Heart left ventricle (tissue), 13 donors: ENCODE measurements around the gene MITF.

Experiments
- POLR2A ChIP-seq, 2 donors: fragments of 450-650 bp; IDR thresholded peaks; one replicate each; pipeline ENCODE4 v1.6.1; 2017; ENCODE audit warnings: antibody characterized with exemption in 2 of 2, mild to moderate bottlenecking in 2 of 2, moderate library complexity in 2 of 2
- TF ChIP-seq, protein P1 (sequence below), 12 donors: fragments of 200-600 bp; sonication (generic) in 4 of 12; IDR thresholded peaks; one replicate each; pipeline versions ENCODE4 v1.5.0 to v1.8.0; 2018 to 2022; ENCODE audit warnings: antibody characterized with exemption in 12 of 12, mild to moderate bottlenecking in 5 of 12
- donor health status: ischemic (EF 13 %, LVEDD 7.1; RV severe dilation, severe dysfunction).
- donor health status: DM: no; HTN: yes; CAD: no.
- donor health status: DM: no; HTN: no; CAD: no.
- donor health status: ischemic (EF 25% LVEDD 6.9; RV normal size, moderate dysfunction).
- donor health status: ischemic (EF 25% LVEDD 5.7; RV mildly dilated, moderate dysfunction).
- donor health status: ischemic (EF 35%, LVEDD 5.7; RV mildly dilated, moderate dysfunction).
- donor health status: nonischemic (EF 11% LVEDD 7.7; RV severe dilation, severe dysfunction).
- donor health status: DM: yes; HTN: yes; CAD: no.
- donor health status: PGD.
- donor health status: ischemic (EF 29% LVEDD 5.4; RV normal size, mild dysfunction).
- donor health status: nonischemic (EF 23%, LVEDD 6.1; RV moderate dilation, normal function).

DNA sequence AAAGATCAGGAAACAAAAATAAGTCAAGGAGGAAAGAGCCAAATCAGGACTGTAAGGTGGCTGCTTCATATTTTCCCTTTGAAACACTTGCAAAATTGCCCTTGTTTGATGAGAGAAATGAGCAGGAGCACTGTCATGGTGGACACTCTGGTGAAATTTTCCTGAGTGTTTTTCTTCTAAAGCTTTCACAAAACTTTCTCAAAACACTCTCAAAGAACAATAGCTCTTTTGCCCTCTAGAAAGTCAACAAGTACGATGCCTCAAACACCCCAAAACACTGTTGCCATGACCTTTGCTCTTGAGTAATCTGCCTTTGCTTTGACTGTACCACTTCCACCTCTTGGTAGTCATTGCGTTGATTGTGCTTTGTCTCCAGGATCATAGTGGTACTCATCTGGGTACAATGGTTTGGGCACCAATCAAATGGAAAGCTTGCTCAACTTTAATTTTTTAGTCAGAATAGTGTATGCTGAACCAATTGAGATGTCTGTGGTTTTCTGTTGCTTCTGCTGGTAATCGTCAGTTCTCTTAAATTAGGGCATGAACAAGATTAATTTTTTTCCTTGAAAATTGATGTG is 13.2 kb upstream of the MITF start:
- TF ChIP-seq, protein P1, sequence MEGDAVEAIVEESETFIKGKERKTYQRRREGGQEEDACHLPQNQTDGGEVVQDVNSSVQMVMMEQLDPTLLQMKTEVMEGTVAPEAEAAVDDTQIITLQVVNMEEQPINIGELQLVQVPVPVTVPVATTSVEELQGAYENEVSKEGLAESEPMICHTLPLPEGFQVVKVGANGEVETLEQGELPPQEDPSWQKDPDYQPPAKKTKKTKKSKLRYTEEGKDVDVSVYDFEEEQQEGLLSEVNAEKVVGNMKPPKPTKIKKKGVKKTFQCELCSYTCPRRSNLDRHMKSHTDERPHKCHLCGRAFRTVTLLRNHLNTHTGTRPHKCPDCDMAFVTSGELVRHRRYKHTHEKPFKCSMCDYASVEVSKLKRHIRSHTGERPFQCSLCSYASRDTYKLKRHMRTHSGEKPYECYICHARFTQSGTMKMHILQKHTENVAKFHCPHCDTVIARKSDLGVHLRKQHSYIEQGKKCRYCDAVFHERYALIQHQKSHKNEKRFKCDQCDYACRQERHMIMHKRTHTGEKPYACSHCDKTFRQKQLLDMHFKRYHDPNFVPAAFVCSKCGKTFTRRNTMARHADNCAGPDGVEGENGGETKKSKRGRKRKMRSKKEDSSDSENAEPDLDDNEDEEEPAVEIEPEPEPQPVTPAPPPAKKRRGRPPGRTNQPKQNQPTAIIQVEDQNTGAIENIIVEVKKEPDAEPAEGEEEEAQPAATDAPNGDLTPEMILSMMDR (IDR thresholded peaks at IDR 0.05): no peak
- TF ChIP-seq POLR2A (IDR thresholded peaks at IDR 0.05): no peak
